Ishikawa (cell line): ENCODE data around the gene UBE2M.

Experiments
- CEBPB ChIP-seq: IDR thresholded peaks from 2 replicates; pipeline ENCODE4 v1.6.1; 2012
- EP300 ChIP-seq: IDR thresholded peaks from 2 replicates; pipeline ENCODE4 v1.6.1; 2012; ENCODE audit warnings: borderline replicate concordance
- NFIC ChIP-seq: IDR thresholded peaks from 2 replicates; pipeline ENCODE4 v1.6.1; 2012
- TAF1 ChIP-seq: IDR thresholded peaks from 2 replicates; pipeline ENCODE4 v1.6.1; 2012; ENCODE audit warnings: low read depth, mild to moderate bottlenecking
- TF ChIP-seq, protein P1 (sequence below): IDR thresholded peaks from 2 replicates; pipeline ENCODE4 v1.6.1; 2012

- no peak for TF ChIP-seq NFIC
- no peak for TF ChIP-seq EP300
- TF ChIP-seq, protein P1, sequence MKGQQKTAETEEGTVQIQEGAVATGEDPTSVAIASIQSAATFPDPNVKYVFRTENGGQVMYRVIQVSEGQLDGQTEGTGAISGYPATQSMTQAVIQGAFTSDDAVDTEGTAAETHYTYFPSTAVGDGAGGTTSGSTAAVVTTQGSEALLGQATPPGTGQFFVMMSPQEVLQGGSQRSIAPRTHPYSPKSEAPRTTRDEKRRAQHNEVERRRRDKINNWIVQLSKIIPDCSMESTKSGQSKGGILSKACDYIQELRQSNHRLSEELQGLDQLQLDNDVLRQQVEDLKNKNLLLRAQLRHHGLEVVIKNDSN, result no peak
- no peak for TF ChIP-seq TAF1
- TF ChIP-seq CEBPB, result no peak
Measured at GRCh38 chr19:58568453-58569130, 10.2 kb upstream of the UBE2M start.
